Lung (tissue), 12 donors: ENCODE data around the gene FBXL17. TPM values are rescaled to one million over a fixed set of nuclear protein-coding genes. Genes with fewer than 3 reads are reported as not detected.

Source experiments
- ATAC-seq: fragments of 200-7000 bp; cut with Tn5 transposase; one replicate; pipeline ENCODE4 v1.9.1; 2020; ENCODE audit warnings: moderate number of reproducible peaks; ENCODE audit not compliant: insufficient read depth, low FRiP score
- DNase-seq, 3 donors: peaks; one replicate each; pipeline ENCODE4 v3.0.0-alpha.2; 2013 to 2017
- H3K27ac ChIP-seq, 2 donors: one replicate each; pipeline ENCODE4 v1.5.1; 2013; ENCODE audit warnings: mild to moderate bottlenecking in 2 of 2, moderate library complexity in 2 of 2, control low read depth in 1 of 2, inconsistent platforms in 1 of 2, low read depth in 1 of 2, low read length in 1 of 2
- H3K27me3 ChIP-seq, 3 donors: one replicate each; pipeline ENCODE4 v1.5.1; 2013; ENCODE audit warnings: low read length in 2 of 3; ENCODE audit not compliant: control insufficient read depth in 3 of 3, insufficient read depth in 3 of 3
- H3K36me3 ChIP-seq, 4 donors: one replicate each; pipeline ENCODE4 v1.5.1; 2013; ENCODE audit warnings: low read length in 4 of 4, mild to moderate bottlenecking in 1 of 4, moderate library complexity in 1 of 4; ENCODE audit not compliant: control insufficient read depth in 4 of 4, insufficient read depth in 4 of 4
- H3K4me1 ChIP-seq, 5 donors: one replicate each; pipeline ENCODE4 v1.5.1; 2013; ENCODE audit warnings: low read length in 5 of 5, mild to moderate bottlenecking in 2 of 5, moderate library complexity in 1 of 5; ENCODE audit not compliant: control insufficient read depth in 5 of 5, insufficient read depth in 5 of 5
- H3K4me3 ChIP-seq: one replicate; pipeline ENCODE4 v1.5.1; 2013; ENCODE audit warnings: mild to moderate bottlenecking, control low read depth, moderate library complexity
- H3K9ac ChIP-seq, 2 donors: one replicate each; pipeline ENCODE4 v1.5.1; 2013; ENCODE audit warnings: low read length in 2 of 2, control low read depth in 1 of 2; ENCODE audit not compliant: insufficient read depth in 1 of 2
- H3K9me3 ChIP-seq, 4 donors: one replicate each; pipeline ENCODE4 v1.5.1; 2013; ENCODE audit warnings: low read length in 3 of 4, mild to moderate bottlenecking in 1 of 4, moderate library complexity in 1 of 4; ENCODE audit not compliant: control insufficient read depth in 4 of 4, insufficient read depth in 3 of 4
- CTCF ChIP-seq: IDR thresholded peaks from 2 replicates; pipeline ENCODE4 v1.5.1; 2012; ENCODE audit warnings: mild to moderate bottlenecking; ENCODE audit errors: control extremely low read depth, extremely low read depth
- WGBS, 2 donors: extraction: QIAGEN DNeasy Blood & Tissue Kit; methylation state at CpG; one replicate each; pipeline ENCODE4 v1.1.7; 2013; 5-methylcytosine and 5-hydroxymethylcytosine counted together
- polyA plus RNA-seq, 2 donors: library from polyadenylated mRNA; stranded (reverse); fragments of 200-250 nt; gene quantifications; one replicate each; pipeline ENCODE4 v1.2.1, GENCODE V29; 2013
- total RNA-seq, 2 donors: library from RNA; depleted of rRNA in 1 of 2; stranded (reverse); fragments of >200 nt in 1 of 2; gene quantifications; one replicate each; pipeline ENCODE4 v1.2.1, GENCODE V29; 2014 to 2021
- donor health status: control.
- donor health status: control.
- donor health status: Bipolar disorder and iron deficiency.
- donor health status: healthy.
- donor health status: DM: yes; HTN: yes; CAD: no.

Gene FBXL17
- total and polyA plus RNA-seq, 4 donors, result 4.0 to 23.9 (median 13.6) TPM

- no peak for ATAC-seq
These were observed 396.8 kb downstream of the FBXL17 start for GRCh38 chr5:107985144-107985543.

GRCh38 chr5:107982703-107983425 is 399.0 kb downstream of the FBXL17 start:
- Histone ChIP-seq H3K9ac (no peak overlapping the region), H3K9me3 (no peaks in the 10 kb centered on the region), H3K27ac (no peak overlapping the region), H3K4me3 (no peak overlapping the region), H3K27me3 (no peaks in the 10 kb centered on the region), H3K4me1 (peaks cover 0 to 6% (median 2%) of the 10 kb centered on the region in 5 donors), H3K36me3 (no peaks in the 10 kb centered on the region)
- no peak for DNase-seq
- TF ChIP-seq CTCF, result no peak
- ATAC-seq, result no peak
- 78 to 84% methylated on average over 8 of the region's 8 CpGs for WGBS, 2 donors

More at GRCh38 chr5:107985144-107985543, 396.8 kb downstream of the FBXL17 start:
- peak in 1 of 3 donors; percentile 25 for DNase-seq
- Histone ChIP-seq H3K9me3 (no peaks in the 10 kb centered on the region), H3K4me1 (peaks cover 0 to 2% (median 0%) of the 10 kb centered on the region in 5 donors), H3K27ac (peak overlapping the region in 1 of 2 donors; percentile 9), H3K9ac (no peak overlapping the region), H3K4me3 (no peak overlapping the region), H3K27me3 (no peaks in the 10 kb centered on the region), H3K36me3 (no peaks in the 10 kb centered on the region)
- TF ChIP-seq CTCF, result no peak

DNA sequence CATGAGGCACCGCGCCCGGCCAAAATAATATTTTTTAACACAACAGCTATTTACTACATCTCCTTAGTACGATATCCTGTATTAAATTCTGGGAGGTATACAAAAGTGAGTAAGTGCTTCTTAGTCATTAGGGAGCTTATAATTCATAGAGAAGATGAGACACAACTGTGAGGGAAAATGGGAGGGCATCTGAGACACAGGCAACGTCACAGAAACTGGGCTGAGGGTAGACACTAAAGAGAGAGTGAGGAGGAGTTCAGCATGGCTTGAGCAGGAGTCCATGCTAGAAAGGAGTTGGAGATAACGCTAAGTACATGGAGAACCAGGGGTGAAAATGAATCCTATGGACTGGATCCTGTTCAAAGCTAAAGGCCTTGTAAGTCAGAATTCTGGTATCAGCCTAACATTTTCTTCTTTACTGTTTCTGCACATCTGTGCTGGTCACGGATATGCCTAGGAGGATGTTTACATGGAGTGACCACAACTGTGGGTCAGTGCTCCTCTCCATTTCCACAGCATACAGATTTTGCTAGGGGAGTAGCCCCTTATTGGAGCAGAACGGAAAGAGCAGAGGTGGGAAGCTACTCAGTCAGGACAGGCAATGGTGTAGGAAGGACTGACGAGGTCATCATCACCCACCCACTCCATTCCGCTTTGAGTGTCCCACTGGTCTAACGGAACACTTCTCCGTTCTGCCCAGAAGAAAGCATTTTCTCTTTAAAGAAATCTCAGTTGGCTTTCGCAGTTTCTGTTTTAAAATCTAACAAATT is 400.8 kb downstream of the FBXL17 start:
- Histone ChIP-seq H3K36me3 (no peaks in the 10 kb centered on the region), H3K27me3 (no peaks in the 10 kb centered on the region), H3K4me3 (no peak overlapping the region), H3K9ac (no peak overlapping the region), H3K4me1 (peaks cover 0 to 6% (median 3%) of the 10 kb centered on the region in 5 donors), H3K27ac (no peak overlapping the region), H3K9me3 (no peaks in the 10 kb centered on the region)
- TF ChIP-seq CTCF, result no peak
- ATAC-seq, result no peak
- no peak for DNase-seq
- WGBS, 2 donors, result 96 to 97% methylated on average over 13 of the region's 13 CpGs
